Stimulated activated CD8-positive, alpha-beta memory T cell treated with anti-CD3 and anti-CD28 coated beads, Interleukin-4, amount 100 ng/mL, for 4 hours (primary cell): ENCODE results near the gene ODC1.

Experiments used
- DNase-seq, 2 donors: peaks; one replicate each; pipeline ENCODE4 v3.0.0-alpha.2; 2020; ENCODE audit warnings: low read depth in 2 of 2, low spot score in 1 of 2

Gene ODC1

GRCh38 chr2:10434886-10435819 is 13.0 kb downstream of the ODC1 start:
- peak; percentile 32 to 67 for DNase-seq

- no peak for DNase-seq
Observed at GRCh38 chr2:10433947-10434885, 13.9 kb downstream of the ODC1 start.

- no peak for DNase-seq
Observed at GRCh38 chr2:10433264-10433946, 14.7 kb downstream of the ODC1 start.

GRCh38 chr2:10432311-10433181 is 15.6 kb downstream of the ODC1 start:
- no peak for DNase-seq

GRCh38 chr2:10431797-10432196 is 16.3 kb downstream of the ODC1 start:
- no peak for DNase-seq

- no peak for DNase-seq
Observed at GRCh38 chr2:10430886-10431622, 17.1 kb downstream of the ODC1 start.

GRCh38 chr2:10428924-10429323 is 19.2 kb downstream of the ODC1 start:
- DNase-seq: no peak

- DNase-seq: no peak
Observed at GRCh38 chr2:10428355-10428754, 19.8 kb downstream of the ODC1 start.

- DNase-seq: no peak
Observed at GRCh38 chr2:10427618-10427949, 20.5 kb downstream of the ODC1 start.

- no peak for DNase-seq
Observed at GRCh38 chr2:10426726-10427617, 21.2 kb downstream of the ODC1 start.

GRCh38 chr2:10425699-10426098 is 22.4 kb downstream of the ODC1 start:
- no peak for DNase-seq

GRCh38 chr2:10424916-10425505 is 23.1 kb downstream of the ODC1 start:
- DNase-seq: no peak

GRCh38 chr2:10424051-10424450 is 24.1 kb downstream of the ODC1 start:
- DNase-seq: no peak

- no peak for DNase-seq
Observed at GRCh38 chr2:10423400-10423774, 24.7 kb downstream of the ODC1 start.

GRCh38 chr2:10422732-10423399 is 25.3 kb downstream of the ODC1 start:
- no peak for DNase-seq

- DNase-seq: no peak
Observed at GRCh38 chr2:10422251-10422650, 25.9 kb downstream of the ODC1 start.

- DNase-seq: no peak
Observed at GRCh38 chr2:10419553-10420257, 28.4 kb downstream of the ODC1 start.
